NB4 (cell line): Measurements from ENCODE around the gene TMEM109.

Experiments
- DNase-seq: peaks from one replicate; pipeline ENCODE4 v3.0.0; 2010; ENCODE audit warnings: low read depth
- H3K4me3 ChIP-seq: one replicate; pipeline ENCODE4 v1.5.1; 2011; ENCODE audit warnings: mild to moderate bottlenecking, low read depth, low read length, moderate library complexity
- MYC ChIP-seq: IDR thresholded peaks from 2 replicates; pipeline ENCODE4 v1.6.1; 2011; ENCODE audit warnings: low read depth, low read length
- POLR2A ChIP-seq: IDR thresholded peaks from 2 replicates; pipeline ENCODE4 v1.6.1; 2011; ENCODE audit warnings: mild to moderate bottlenecking; ENCODE audit not compliant: insufficient read length; ENCODE audit errors: extremely low read depth
- TF ChIP-seq, protein P1 (sequence below): IDR thresholded peaks from 2 replicates; pipeline ENCODE4 v1.6.1; 2011; ENCODE audit warnings: low read depth, low read length
- TF ChIP-seq, protein P2 (sequence below): IDR thresholded peaks from one replicate; pipeline ENCODE4 v1.5.1; 2012; ENCODE audit warnings: low read depth, low read length

The TMEM109 gene

GRCh38 chr11:60937811-60938210 is 23.9 kb downstream of the TMEM109 start:
- DNase-seq: no peak
- no peak overlapping the region for H3K4me3 ChIP-seq
- no peak for TF ChIP-seq POLR2A
- TF ChIP-seq, protein P1, sequence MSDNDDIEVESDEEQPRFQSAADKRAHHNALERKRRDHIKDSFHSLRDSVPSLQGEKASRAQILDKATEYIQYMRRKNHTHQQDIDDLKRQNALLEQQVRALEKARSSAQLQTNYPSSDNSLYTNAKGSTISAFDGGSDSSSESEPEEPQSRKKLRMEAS: no peak
- TF ChIP-seq, protein P2, sequence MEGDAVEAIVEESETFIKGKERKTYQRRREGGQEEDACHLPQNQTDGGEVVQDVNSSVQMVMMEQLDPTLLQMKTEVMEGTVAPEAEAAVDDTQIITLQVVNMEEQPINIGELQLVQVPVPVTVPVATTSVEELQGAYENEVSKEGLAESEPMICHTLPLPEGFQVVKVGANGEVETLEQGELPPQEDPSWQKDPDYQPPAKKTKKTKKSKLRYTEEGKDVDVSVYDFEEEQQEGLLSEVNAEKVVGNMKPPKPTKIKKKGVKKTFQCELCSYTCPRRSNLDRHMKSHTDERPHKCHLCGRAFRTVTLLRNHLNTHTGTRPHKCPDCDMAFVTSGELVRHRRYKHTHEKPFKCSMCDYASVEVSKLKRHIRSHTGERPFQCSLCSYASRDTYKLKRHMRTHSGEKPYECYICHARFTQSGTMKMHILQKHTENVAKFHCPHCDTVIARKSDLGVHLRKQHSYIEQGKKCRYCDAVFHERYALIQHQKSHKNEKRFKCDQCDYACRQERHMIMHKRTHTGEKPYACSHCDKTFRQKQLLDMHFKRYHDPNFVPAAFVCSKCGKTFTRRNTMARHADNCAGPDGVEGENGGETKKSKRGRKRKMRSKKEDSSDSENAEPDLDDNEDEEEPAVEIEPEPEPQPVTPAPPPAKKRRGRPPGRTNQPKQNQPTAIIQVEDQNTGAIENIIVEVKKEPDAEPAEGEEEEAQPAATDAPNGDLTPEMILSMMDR: no peak

DNA sequence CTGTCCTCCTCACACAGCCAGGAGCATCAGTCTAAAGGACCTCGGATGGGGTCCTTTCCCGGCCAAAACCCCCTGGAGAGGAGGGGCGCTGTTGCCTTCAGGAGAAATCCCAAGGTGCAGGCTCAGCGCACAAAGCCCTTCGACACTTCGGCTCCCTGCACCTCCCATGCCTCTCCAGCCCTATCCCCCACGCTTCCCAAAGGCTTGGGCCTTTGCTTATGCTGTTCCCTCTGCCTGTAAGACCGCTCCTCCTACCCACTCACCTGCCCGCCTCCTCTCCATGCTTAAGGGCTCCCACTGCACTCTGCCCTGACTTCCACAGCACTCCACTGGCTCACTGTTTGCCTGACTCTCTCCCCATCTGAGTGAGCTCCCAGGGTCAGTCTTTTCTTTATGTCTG is 24.5 kb downstream of the TMEM109 start:
- TF ChIP-seq, protein P1: no peak
- no peak overlapping the region for H3K4me3 ChIP-seq
- no peak for DNase-seq

GRCh38 chr11:60939301-60939700 is 25.3 kb downstream of the TMEM109 start:
- DNase-seq: no peak

GRCh38 chr11:60939855-60940254 is 25.9 kb downstream of the TMEM109 start:
- no peak for DNase-seq
- H3K4me3 ChIP-seq: no peak overlapping the region
- TF ChIP-seq, protein P2: no peak

More at GRCh38 chr11:60939301-60939700, 25.3 kb downstream of the TMEM109 start:
- H3K4me3 ChIP-seq: no peak overlapping the region
- TF ChIP-seq, protein P1: no peak
- TF ChIP-seq, protein P2: no peak
- no peak for TF ChIP-seq POLR2A
- TF ChIP-seq MYC: no peak

DNA sequence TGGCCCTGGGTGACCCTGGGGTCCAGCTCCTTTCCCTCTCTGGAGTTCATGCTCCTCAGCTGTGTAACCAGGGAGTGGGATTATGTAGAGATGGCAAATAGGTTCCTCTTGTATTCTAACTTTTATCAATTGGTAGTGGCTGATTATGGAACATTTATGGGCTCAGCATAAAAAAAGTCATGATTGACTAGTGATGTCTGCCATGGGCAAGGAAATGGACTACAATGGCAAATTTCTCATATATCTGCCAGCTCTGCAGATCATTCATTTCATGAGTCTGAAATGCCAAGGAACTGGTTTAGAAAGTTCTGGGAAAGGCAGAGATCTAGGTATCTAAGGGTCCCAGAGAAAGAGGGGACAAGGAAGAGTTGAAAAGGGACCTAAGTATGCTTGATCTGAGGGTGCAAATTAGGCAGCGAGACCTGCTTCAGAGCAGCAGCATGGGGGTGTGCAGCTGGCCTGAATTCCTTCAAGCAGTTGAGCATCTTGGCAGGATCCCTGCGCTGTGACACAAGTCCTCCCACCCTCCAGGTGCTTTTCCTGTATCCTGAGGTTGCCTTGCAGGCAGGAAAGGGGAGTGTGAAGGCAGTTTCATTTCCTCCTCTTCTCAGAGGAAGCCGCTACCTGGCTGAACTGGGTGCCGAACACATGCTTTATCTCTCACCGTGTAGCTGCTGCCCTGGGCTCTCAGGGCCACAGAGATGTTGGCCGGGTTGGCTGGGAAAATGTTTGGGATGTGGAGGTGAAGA is 27.6 kb downstream of the TMEM109 start:
- no peak overlapping the region for H3K4me3 ChIP-seq
- DNase-seq: no peak
- TF ChIP-seq MYC (no peak), POLR2A (no peak)
- TF ChIP-seq, protein P1: no peak
- TF ChIP-seq, protein P2: no peak

- no peak overlapping the region for H3K4me3 ChIP-seq
- no peak for DNase-seq
- TF ChIP-seq POLR2A: no peak
Measured at GRCh38 chr11:60942219-60942618, 28.3 kb downstream of the TMEM109 start.

GRCh38 chr11:60942970-60943565 is 29.1 kb downstream of the TMEM109 start:
- no peak overlapping the region for H3K4me3 ChIP-seq
- no peak for TF ChIP-seq MYC
- no peak for DNase-seq
